GM04503 (cell line): Measurements from ENCODE around the gene GINS2.

ENCODE experiments used
- DNase-seq: peaks from one replicate; pipeline ENCODE4 v3.0.0-alpha.2; 2012; ENCODE audit warnings: low read depth

The GINS2 gene

DNA sequence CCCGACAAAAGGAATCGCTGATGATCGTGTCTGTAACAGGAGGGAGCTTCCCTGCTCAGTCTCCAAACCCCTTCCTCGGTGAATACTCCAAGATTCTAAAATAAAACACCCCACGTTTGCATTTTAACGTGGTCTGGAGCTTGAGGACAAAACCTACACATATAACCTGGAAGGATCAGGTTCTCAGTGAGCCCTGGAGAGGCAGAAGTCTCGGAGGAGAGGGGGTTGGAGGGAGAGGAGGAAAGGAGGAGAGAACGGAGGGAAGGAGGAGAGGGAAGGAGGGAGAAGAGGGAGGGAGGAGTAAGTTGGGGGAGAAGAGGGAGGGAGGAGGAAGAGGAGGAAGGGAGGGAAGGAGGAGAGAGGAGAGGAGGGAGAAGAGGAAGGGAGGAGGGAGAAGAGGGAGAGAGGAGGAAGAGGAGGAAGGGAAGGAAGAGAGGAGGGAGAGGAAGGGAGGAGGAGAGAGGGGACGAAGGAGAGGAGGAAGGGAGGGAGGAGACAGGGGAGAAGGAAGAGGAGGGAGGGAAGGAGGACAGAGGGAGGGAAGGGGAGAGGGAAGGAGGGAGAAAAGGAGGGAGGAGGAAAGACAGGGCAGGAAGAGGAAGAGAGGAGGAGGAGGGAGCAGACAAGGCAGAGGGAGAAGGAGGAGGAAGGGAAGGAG, 27.4 kb upstream of the GINS2 start:
- no peak for DNase-seq

DNA sequence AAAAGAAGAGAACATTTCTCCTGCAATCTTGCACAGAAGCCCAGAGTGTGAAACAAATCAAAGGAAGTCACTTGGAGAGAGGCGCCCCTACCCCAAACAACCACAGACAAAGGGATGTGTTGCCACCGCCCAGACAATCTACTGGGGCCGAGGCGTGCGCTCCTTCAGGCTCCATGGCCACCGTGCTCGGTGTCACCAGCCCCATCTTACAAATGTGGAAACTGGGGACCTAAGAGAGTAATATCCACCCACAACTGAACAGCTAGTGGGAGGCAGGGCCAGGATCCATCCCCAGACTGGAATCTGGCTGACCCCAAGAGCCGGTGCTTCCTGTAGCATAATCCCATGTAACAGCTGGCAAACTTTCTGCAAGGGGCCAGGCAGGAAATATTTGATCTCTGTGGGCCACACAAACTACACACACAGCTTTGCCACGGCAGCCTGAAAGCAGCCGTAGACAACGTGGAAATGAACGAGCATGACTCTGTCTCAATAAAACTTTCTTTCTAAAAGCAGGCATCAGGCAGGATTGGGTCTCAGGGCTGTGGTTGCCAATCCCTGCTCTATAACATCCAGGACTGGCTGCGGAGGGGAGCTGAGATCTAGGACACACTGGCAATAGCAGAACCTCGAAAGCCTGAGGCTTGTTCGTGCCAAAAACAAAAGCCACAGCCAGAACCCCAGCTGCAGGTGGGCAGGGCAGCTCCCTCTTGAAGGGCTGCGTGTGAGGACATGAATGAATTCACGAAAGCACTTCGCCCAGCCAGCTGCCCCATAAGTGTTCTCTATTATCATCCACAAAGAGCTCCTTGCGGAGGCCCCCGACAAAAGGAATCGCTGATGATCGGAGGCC, 26.6 kb upstream of the GINS2 start:
- no peak for DNase-seq

DNA sequence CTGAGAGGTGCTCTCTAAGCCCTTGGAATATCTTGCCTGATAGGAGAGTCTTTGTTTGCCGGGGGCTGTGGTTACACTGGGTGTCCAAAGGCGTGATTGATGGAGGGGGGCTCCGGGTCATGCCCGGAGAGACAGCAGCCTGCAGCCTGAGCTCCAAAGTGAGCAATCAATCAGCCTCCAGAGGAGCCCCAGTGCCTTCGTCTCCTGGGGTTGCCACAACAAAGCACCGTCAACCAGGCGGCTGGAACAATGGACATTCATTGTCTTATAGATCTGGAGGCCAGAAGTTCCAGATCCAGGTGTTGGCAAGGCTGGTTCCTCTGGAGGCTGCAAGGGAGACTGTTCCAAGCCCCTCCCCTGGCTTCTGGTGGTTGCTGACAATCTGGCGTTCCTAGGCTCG, 24.0 kb upstream of the GINS2 start:
- no peak for DNase-seq

DNA sequence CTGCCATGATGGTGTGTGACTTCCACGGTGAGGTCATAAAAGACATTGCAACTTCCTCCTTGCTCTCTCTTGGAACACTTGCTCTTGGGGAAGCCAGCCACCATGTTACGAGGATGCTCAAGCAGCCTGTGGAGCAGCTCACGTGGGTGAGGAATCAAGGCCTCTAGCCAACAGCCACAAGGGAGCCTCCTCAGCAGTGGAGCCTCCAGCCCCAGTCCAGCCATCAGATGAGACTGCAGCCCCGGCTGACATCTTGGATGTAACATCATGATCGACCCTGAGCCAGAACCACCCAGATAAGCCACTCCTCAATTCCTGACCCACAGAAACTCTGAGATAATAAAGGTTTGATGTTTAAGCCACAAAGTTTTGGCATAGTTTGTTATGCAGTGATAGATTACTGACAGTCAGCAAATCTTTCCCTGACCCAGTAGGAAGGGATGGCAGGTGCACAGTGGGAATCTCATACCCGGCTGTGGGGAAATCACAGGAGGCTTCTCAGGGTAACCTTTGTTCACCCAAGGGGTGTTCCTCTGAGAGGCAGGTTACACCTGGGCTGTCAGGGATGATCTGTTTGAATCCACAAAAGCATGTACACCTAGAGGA, 23.3 kb upstream of the GINS2 start:
- no peak for DNase-seq

DNA sequence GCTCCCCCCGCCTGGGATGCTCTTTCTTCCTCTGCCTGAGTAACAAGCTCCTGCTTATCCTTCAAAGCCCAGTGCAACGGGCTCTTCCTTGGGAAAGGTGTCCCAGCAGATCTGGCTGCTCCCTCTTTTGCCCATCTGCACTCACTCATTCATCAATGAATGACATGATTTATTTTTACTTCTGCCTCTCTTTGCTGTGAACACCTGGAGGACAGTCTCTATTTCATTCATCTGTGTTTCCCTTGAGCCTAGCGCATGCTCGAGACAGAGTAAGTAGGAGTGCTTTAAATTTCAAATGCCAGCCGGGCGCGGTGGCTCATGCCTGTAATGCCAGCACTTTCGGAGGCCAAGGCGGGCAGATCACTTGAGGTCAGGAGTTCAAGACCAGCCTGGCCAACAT, 22.0 kb upstream of the GINS2 start:
- DNase-seq: no peak

DNA sequence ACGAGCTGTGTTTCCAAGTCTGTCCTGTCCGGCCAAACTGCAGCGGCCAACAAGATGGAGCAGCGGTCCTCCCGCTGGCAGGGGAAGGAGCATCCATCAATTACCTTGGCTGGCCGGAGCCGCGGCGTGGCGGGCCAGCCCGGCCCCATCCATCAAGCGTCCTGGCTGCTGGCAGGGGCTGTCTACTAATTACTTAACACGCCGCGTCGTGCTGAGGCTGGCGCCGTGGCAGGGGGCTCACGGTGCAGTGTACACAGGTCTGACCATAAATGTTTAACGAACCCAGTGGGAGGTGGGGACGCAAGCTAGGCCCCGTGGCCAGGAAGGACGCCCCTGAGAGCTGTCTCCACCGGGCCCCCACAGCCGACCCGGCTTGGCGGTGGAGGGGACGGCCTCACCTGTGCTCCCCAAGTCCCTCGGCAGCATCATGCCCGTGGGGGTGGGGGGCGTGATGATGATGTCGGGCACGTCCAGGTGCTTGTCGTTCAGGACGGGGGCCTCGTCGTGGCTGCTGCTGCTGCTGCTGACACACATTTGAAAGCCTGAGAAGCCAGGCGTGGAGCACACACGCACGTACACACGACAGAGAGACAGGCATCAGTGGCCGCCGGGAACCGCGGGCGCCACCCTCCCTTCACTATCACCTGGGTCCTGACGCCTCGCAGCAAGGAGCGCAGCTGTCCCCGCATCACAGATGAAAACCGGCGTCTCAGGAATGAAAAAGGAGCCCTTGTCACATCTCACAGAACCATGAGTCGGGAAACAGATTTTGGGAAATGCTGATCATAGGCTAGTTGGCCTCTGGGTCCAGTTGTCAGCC, 21.2 kb upstream of the GINS2 start:
- no peak for DNase-seq

DNA sequence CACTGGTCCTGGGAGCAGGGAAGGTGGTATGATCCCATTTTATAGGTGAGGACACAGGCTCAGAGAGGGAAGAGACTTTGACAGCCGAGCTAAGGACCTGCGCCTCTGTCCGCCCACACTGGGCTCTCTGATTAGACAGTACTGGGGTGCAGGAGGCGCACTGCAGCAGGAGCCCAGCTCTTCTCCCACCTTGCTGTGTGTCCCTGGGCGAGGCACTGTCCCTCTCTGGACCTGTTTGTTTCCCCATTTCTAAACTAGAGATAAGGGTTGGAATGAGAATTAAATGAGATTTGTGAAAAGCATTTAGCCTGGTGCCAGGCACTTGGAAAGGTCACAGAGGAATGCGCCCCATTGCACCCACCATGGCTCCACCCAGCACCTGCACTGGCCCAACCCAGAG, 19.6 kb upstream of the GINS2 start:
- DNase-seq: no peak

DNA sequence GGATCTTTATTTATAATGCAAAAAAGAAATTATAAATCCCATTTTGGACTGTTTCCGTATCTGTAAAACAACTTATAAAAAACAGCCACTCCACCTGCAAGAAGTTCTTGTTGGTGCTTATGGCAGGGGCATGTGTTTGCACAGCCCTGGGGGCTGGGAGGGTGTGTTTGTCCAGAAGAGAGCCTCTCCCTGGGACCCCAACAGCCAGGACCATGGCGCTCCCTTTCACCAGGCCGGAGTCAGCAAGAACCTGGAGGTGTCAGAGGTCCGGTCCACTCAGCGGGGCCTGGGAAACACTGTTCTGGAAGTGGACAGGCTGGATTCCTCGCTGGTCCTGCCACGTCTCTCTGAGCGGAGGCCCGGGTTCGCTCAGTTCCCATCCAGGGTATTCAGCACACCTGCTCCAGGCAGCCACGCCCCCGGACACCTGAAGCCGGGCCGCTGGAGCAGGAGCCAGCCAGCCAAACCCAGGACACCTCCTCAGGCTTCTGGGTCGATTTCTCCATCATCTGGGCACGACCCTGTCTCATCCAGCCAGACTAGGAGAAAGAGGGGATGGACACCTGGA, 18.9 kb upstream of the GINS2 start:
- no peak for DNase-seq

DNA sequence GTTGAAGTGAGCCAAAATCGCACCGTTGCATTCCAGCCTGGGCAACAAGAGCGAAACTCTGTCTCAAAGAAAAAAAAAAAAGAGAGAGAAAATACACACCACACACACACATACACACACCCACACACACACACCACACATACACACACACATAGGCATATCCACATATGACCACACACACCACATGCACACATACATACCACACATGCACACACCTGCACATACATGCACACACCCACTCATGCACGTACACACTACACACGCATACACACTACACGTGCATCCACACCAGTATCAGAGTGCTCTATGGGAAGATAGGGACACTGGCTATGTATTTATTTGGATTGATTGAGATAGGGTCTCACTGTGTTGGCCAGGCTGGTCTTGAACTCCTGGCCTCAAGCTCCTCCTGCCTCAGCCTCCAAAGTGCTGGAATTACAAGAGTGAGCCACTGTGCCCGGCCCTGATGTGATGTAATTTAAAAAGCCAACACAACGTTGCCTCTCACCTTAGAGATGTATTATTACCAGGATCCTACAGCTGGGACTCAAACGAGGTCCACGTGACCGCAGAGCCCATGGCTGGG, 17.8 kb upstream of the GINS2 start:
- DNase-seq: no peak

DNA sequence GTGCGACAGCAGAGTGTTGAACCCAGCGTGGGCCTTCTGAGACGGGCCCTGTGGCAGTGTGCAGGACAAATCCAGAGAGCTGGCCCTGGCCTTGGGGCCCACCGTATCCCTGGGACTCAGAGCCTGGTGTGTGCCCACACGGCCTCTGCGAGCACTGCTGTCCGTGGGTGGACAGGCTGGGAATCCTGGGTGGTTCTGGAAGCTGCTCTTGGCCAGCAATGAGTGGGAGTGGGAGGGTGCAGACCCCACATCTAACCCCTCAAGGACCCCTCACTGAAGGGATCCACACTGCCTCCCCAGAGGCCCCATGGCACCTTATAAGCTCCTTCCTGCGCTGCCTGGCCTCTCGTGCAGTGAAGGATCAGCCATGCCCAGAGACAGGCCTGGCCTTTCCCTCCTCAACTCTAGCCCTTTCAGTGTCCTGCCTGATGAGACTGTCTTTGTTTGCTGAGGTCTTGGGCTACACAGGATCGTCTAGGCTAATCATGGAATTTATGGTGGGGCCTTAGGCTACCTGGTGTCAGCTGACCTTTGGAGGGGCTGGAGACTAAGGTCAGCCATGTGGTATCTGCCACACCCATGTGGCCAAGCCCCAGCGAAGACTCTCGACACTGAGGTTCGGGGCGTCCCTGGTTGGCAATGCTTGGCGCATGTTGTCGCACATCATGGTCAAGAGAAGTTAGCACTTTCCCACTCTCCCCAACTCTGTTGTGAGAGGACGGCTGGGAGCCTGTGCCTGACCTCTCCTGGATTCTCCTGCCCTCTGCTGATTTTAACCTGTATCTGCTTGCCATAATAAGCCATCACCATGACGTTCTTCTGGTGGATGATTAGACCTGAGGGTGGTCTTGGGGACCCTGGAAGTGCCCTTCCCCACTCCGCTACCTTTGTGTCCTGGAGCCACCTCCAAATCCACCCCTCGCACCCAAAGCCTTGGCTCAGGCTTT, 16.4 kb upstream of the GINS2 start:
- DNase-seq: no peak

DNA sequence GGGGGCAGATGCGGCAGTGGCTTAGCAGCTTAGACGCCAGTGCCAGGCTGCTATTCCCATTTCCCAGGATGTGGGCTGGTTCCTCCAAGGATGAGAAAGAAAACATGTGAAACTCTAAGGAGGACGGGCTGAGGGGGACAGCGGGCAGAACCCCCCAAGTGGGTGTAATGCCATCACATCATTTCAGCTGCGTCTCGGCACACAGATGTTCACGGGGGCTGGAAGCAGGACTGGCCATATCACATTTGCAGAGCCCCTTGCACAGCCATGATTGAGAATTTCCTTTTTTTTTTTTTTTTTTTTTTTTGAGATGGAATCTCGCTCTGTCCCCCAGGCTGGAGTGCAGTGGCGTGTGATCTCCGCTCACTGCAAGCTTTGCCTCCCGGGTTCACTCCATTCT, 15.3 kb upstream of the GINS2 start:
- DNase-seq: no peak

DNA sequence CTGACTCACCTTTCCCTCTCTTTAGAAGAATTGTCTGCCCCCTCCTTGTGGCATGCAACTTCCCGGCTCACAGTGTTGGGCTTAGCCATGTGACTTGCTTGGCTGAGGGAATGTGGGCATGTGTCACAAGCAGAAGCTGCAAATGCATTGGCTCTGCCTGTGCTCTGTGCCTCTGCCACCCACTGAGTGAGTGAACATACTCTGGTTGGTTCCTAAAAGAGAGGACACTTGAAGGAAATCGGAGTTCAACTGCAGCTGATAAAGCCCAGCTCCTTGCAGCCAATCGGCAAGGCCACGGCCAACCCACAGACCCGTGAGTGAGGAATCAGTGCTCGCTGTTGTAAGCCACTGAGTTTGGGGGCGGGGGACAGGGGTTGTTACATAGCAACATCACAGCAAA, 10.9 kb upstream of the GINS2 start:
- DNase-seq: peak; percentile 23

DNA sequence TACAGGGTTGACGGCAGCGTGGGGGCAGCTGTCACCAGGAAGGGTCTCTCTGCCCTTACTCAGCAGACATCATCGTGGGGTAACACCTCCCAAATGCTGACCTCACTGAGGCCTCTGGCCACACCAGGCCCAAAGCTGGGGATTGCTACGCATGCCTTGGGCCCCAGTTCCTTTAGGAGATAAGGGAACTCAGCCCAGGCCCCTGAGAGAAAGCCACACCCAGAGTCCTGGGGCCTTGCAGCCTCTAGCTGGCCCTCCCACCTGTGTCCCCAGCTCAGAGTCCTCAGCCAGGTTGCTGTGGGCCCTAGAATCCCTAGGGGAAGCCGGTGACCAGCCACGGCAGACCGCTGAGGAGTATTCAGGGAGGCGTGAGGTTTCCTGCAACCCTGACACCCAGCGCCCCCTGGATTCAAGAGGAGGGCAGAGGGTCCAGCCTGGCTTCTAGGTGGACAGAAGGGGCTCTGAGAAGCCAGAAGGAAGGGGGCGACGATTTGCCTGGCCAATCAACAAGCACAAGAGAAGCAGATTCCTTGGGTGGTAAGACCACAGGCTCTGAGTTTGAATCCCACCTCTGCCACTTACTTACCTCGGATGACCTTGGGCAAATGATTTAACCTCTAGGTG, 10.3 kb upstream of the GINS2 start:
- DNase-seq: no peak

DNA sequence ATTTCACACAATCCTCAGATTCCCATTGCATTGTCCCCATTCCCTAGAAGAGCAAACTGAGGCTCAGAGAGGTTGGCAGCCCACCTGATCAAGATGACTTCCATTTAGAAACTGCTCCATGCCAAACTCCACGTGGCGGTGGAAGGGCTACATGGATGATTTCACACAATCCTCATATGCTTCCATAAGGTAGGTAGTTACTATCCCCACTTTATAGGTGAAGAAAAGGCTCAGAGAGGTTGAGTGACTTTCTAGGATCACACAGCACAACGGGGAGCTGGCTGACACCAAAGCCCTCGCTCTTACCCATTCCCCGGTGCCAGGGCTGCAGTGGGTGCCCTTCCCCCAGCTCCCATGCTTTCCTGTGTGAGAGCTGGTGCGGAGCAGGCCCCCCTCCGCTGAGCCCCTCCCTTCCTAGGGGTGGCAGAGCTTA, 9.7 kb upstream of the GINS2 start:
- DNase-seq: no peak

DNA sequence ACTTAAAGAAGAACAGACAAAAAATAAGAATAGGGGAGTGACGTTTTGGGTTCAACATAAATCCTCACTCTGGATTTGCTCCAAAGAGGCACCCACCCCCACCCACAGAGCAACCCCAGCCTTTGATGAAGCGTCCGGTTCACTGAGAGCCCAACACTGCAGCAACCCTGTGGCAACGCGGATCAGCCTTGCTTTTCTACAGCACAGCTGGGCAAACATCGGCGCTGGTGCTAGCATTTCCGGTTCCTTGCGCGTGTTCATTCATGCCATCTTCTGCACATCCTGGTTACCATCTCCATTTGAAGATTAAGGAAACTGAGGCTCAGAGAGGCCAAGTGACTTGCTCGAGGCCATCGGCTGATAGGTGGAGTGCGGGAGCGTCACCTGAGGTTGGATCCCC, 8.7 kb upstream of the GINS2 start:
- DNase-seq: no peak

DNA sequence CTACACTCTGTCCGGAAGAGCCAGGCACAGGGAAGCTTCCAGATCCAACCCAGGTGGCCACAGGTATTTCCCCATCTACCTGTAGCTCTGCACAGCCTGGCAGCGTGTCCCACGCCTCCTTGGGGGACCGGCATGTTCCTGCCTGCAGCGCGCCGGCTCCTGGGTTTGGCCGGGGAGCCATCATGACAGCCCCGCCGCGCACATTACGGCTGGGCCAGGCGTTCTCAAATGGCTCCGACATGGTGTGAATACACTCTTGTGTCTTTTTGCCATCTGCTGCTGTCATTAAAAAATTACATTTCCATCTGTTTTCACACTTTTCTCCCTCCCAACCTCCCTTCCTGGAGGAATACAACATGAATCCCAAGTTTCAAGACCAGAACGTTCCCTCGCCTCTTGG, 8.0 kb upstream of the GINS2 start:
- no peak for DNase-seq

DNA sequence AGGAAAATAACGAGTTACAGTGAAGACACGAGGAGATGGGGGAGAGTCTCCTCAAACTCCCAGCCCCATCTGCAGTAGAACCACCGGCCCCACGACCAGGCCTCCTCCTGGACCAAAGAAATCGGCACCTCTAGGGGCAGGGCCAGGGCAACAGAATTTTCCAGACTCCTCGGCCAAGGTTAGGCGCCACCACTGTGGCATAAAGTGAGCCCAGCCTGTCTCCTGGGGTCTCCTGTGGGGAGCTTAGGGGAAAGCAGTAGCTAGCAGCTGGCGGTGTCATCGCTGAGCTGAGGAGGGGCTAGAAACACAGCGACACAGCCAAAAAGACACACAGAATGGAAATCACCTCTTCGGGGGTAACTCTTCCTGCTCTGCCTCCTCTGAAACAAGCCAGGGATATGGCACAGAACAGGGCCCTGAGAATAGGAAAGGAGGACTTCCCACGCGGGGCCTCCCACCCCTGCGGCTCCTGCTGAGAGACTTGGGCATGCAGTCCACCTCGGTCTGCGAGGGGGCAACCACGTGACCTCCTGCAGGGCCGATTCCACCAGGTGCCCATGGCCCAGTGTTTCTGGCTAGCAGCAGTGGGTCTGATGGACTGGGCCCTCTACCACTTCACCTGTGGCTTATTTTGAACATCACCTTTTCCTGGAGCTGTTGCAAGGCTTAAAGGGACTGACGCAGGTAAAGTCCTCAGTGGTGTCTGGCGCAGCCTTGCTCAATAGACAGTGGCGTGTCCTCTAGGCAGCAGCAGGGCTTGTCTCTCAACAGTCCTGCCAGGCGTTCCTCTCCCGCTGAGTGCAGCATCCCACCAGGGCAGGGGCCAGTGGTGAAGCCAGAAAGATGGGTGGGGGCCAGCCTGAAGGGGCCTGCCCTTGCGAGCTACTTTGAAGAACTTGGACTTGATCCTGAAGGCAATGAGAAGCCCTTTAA, 6.7 kb upstream of the GINS2 start:
- no peak for DNase-seq

DNA sequence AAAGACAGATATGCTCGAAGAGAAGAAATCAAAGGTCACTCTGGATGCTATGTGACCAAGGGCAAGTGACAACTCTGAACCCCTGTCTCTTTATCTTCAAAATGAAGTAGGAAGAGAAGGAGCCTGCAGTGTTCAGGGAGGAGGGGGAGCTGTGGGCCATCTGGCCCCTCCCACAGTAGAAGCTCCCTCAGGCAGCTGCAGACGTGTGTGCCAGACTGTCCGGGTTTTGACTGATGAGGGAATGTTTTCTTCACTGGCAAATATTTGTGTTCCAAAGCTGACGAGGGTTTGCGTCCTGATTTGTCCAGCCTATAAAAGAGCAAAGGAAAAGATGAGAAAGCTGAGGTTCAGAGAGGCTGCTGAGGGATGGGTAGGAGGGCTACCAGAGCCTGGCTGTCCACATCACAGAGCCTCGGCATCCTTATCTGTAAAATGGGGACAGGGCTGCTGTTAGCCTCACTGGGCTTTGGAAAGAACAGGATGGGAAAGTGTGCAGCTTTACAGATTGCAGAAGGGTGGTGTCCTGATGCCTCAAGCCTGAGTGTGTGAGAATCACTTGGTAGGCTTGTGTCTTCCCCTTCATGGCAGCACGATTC, 1.8 kb upstream of the GINS2 start:
- DNase-seq: no peak

DNA sequence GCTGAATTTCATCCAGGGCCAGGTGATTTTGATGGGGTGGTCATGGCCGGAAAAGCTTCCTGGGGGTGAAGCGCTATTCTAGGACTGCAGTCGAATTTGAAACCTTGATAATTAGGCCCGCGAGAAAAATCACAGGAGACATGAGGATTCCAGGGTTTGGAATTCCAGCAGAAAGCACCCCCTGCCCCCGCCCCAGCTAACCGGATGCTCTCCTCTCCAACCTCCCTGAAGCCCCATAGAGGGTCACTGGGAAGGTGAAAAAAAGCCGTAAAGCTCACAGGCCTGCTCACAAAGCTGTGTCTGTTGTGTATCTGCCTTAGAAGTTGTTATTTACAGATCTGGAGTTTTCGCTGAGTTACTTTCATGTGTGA, 1.2 kb upstream of the GINS2 start:
- DNase-seq: no peak
